T-cell (primary cell): Measurements from ENCODE around the gene EVI5. TPM values are rescaled to one million over a fixed set of nuclear protein-coding genes. Genes with fewer than 3 reads are reported as not detected.
"Not testable (repeated sequence)": the region's sequence is repeated elsewhere in the genome, so short reads cannot be mapped to it uniquely, and the experiment has no call there.

Source experiments
- ATAC-seq, 4 experiments: fragments of 200-7000 bp in 3 of 4; fragments of 150-1000 bp in 1 of 4; cut with Tn5 transposase; replicated peaks in 1 of 4; 1 replicate in 3 of 4; 2 replicates in 1 of 4; pipeline ENCODE4 v1.10.0; 2021; ENCODE audit warnings: moderate library complexity in 3 of 4, mild to moderate bottlenecking in 2 of 4, moderate number of reproducible peaks in 1 of 4
- CTCF ChIA-PET, 2 donors: fragments of 300-600 bp; sonication (Branson Sonifier 250); formaldehyde crosslinking; loops; one replicate each; lab custom pipeline; 2022; ENCODE audit warnings: antibody characterized with exemption in 2 of 2; lab: Charles Lee
- POLR2A ChIA-PET, 2 donors: fragments of 300-600 bp; sonication (Branson Sonifier 250); formaldehyde crosslinking; loops; one replicate each; lab custom pipeline; 2022; ENCODE audit warnings: antibody characterized with exemption in 2 of 2; lab: Charles Lee
- DNase-seq, 35 experiments: peaks; one replicate each; pipeline versions ENCODE4 v3.0.0 to v3.0.0-alpha.2; 2013 to 2023
- H3K27ac ChIP-seq: one replicate; pipeline ENCODE4 v1.5.1; 2013; ENCODE audit warnings: low read length
- H3K27me3 ChIP-seq, 2 experiments: replicated peaks in 1 of 2; 1 replicate in 1 of 2; 2 replicates in 1 of 2; pipeline versions ENCODE4 v1.6.1 to v1.7.0; 2013; ENCODE audit warnings: low read length in 1 of 2, mixed read lengths in 1 of 2; ENCODE audit not compliant: control insufficient read depth in 2 of 2, insufficient read depth in 2 of 2; ENCODE audit errors: extremely low read depth in 1 of 2
- H3K36me3 ChIP-seq, 2 donors: 1 replicate in 1 of 2; 2 replicates in 1 of 2; pipeline versions ENCODE4 v1.6.1 to v1.7.0; 2013; ENCODE audit warnings: low read length in 1 of 2; ENCODE audit not compliant: control insufficient read depth in 2 of 2, insufficient read depth in 1 of 2; ENCODE audit errors: extremely low read depth in 1 of 2
- H3K4me1 ChIP-seq, 2 experiments: 1 replicate in 1 of 2; 2 replicates in 1 of 2; pipeline versions ENCODE4 v1.6.1 to v1.7.0; 2013; ENCODE audit warnings: low read length in 2 of 2, mixed read lengths in 1 of 2; ENCODE audit not compliant: insufficient read depth in 2 of 2, control insufficient read depth in 1 of 2; ENCODE audit errors: extremely low read depth in 1 of 2
- H3K4me3 ChIP-seq, 2 donors: 1 replicate in 1 of 2; 2 replicates in 1 of 2; pipeline versions ENCODE4 v1.5.1 to v1.7.0; 2013; ENCODE audit warnings: mild to moderate bottlenecking in 2 of 2, low read length in 1 of 2, moderate library complexity in 1 of 2; ENCODE audit not compliant: control insufficient read depth in 1 of 2; ENCODE audit errors: extremely low read depth in 1 of 2
- H3K9me3 ChIP-seq: 2 replicates; pipeline ENCODE4 v1.7.0; 2013
- H3K27ac Mint-ChIP-seq, 2 donors: one replicate each; pipeline ENCODE4 v1.8.0; 2020 to 2021; ENCODE audit warnings: mild to moderate bottlenecking in 2 of 2, mixed read lengths in 2 of 2
- H3K27me3 Mint-ChIP-seq, 2 donors: one replicate each; pipeline ENCODE4 v1.8.0; 2021 to 2022; ENCODE audit warnings: mixed read lengths in 2 of 2
- H3K36me3 Mint-ChIP-seq: one replicate; pipeline ENCODE4 v1.8.0; 2021; ENCODE audit warnings: mixed read lengths
- H3K4me1 Mint-ChIP-seq, 3 donors: one replicate each; pipeline ENCODE4 v1.8.0; 2020 to 2022; ENCODE audit warnings: mixed read lengths in 3 of 3, mild to moderate bottlenecking in 1 of 3
- H3K4me3 Mint-ChIP-seq, 3 donors: one replicate each; pipeline ENCODE4 v1.8.0; 2020 to 2022; ENCODE audit warnings: mild to moderate bottlenecking in 3 of 3, mixed read lengths in 3 of 3, moderate library complexity in 3 of 3
- H3K9me3 Mint-ChIP-seq, 3 donors: one replicate each; pipeline ENCODE4 v1.8.0; 2020 to 2022; ENCODE audit warnings: mixed read lengths in 3 of 3
- whole genome bisulfite sequencing: methylation state at CpG from one replicate; pipeline ENCODE4 v1.1.5; 2013; ENCODE audit warnings: missing lambda C conversion rate; ENCODE audit not compliant: insufficient coverage; 5-methylcytosine and 5-hydroxymethylcytosine counted together
- total RNA-seq, 35 experiments: library from RNA in 6 of 35; stranded (reverse) in 6 of 35; fragments of 120-200 nt in 1 of 35; gene quantifications; one replicate each; pipeline versions ENCODE4 v1.2.1 to v1.2.4 and lab custom pipeline; 2013 to 2026

The EVI5 gene
- total RNA-seq, 5 donors from 2014 or later (not counting 1 experiment from before 2014, with no cell fraction given), result 1.5 to 2.4 (median 2.0) TPM

- peaks cover 3% of the 10 kb centered on the region for H3K36me3 Mint-ChIP-seq
- ChIA-PET CTCF (interaction anchor here in 1 of 2 donors (0.7 kb wide), 1 partner anchor 10 kb away, joined by 4 read pairs; no protein-coding TSS in a partner anchor), POLR2A (no interaction called here)
- no peak overlapping the region for H3K4me3 ChIP-seq
- H3K27ac Mint-ChIP-seq, result no peak overlapping the region
- DNase-seq (no peak), ATAC-seq (no peak)
- no peaks in the 10 kb centered on the region for H3K9me3 ChIP-seq
- H3K4me1 Mint-ChIP-seq, result no peaks in the 10 kb centered on the region
- H3K27me3 ChIP-seq, result no peaks in the 10 kb centered on the region
- H3K36me3 ChIP-seq, result no peaks in the 10 kb centered on the region
- no CpG with 5 or more reads among the region's 2 CpGs for WGBS
- H3K4me3 Mint-ChIP-seq, result no peak overlapping the region
- H3K4me1 ChIP-seq, result no peaks in the 10 kb centered on the region
- H3K9me3 Mint-ChIP-seq, result no peaks in the 10 kb centered on the region
- peaks cover 0 to 1% of the 10 kb centered on the region in 2 donors for H3K27me3 Mint-ChIP-seq
- H3K27ac ChIP-seq, result no peak overlapping the region
These were observed 54.4 kb downstream of the EVI5 start for GRCh38 chr1:92730476-92730875.

- Mint-ChIP-seq H3K4me3 (no peak overlapping the region), H3K9me3 (no peaks in the 10 kb centered on the region)
These were observed 56.2 kb downstream of the EVI5 start for GRCh38 chr1:92728697-92729096.

GRCh38 chr1:92723713-92724112 lies 61.2 kb downstream of the EVI5 start:
- H3K36me3 ChIP-seq, DNase-seq, H3K36me3 Mint-ChIP-seq, H3K4me3 ChIP-seq, H3K27me3 ChIP-seq, H3K4me3 Mint-ChIP-seq, H3K9me3 ChIP-seq, ATAC-seq, CTCF ChIA-PET, H3K27ac Mint-ChIP-seq, H3K27ac ChIP-seq, H3K9me3 Mint-ChIP-seq, H3K27me3 Mint-ChIP-seq, H3K4me1 ChIP-seq, POLR2A ChIA-PET, H3K4me1 Mint-ChIP-seq: not testable (repeated sequence)
- WGBS, result 90% methylated on average over 7 of the region's 9 CpGs

More at GRCh38 chr1:92728697-92729096, 56.2 kb downstream of the EVI5 start:
- DNase-seq, result no peak
- no peaks in the 10 kb centered on the region for H3K36me3 Mint-ChIP-seq
- peaks cover 0 to 1% of the 10 kb centered on the region in 2 donors for H3K27me3 Mint-ChIP-seq
- no peak overlapping the region for H3K27ac Mint-ChIP-seq
- Histone ChIP-seq H3K27ac (no peak overlapping the region), H3K4me3 (no peak overlapping the region), H3K4me1 (no peaks in the 10 kb centered on the region), H3K36me3 (no peaks in the 10 kb centered on the region), H3K9me3 (no peaks in the 10 kb centered on the region), H3K27me3 (peaks cover 0 to 3% of the 10 kb centered on the region in 2 experiments)
- 100% methylated on average over 2 of the region's 4 CpGs for WGBS
- ChIA-PET POLR2A (no interaction called here), CTCF (no interaction called here)
- no peaks in the 10 kb centered on the region for H3K4me1 Mint-ChIP-seq
- ATAC-seq, result no peak

GRCh38 chr1:92721886-92722285 lies 63.0 kb downstream of the EVI5 start:
- H3K4me3 ChIP-seq, result no peak overlapping the region

GRCh38 chr1:92721157-92721556 lies 63.8 kb downstream of the EVI5 start:
- CTCF ChIA-PET, H3K27ac ChIP-seq, H3K4me1 Mint-ChIP-seq, H3K36me3 ChIP-seq, DNase-seq, H3K36me3 Mint-ChIP-seq, H3K4me1 ChIP-seq, H3K27me3 ChIP-seq, POLR2A ChIA-PET, ATAC-seq, H3K4me3 ChIP-seq, H3K9me3 Mint-ChIP-seq, H3K9me3 ChIP-seq, H3K27ac Mint-ChIP-seq, H3K4me3 Mint-ChIP-seq: not testable (repeated sequence)
- H3K27me3 Mint-ChIP-seq, result peaks cover 10 to 17% of the 10 kb centered on the region in 2 donors
- WGBS, result no CpG with 5 or more reads among the region's 2 CpGs

More at GRCh38 chr1:92721886-92722285, 63.0 kb downstream of the EVI5 start:
- H3K27ac Mint-ChIP-seq, result no peak overlapping the region
- Histone ChIP-seq H3K36me3 (no peaks in the 10 kb centered on the region), H3K27ac (no peak overlapping the region), H3K4me1 (no peaks in the 10 kb centered on the region), H3K9me3 (no peaks in the 10 kb centered on the region), H3K27me3 (peaks cover 0 to 3% of the 10 kb centered on the region in 2 experiments)
- DNase-seq, result no peak
- no peaks in the 10 kb centered on the region for H3K9me3 Mint-ChIP-seq
- no peaks in the 10 kb centered on the region for H3K4me1 Mint-ChIP-seq
- ATAC-seq, result no peak
- no peaks in the 10 kb centered on the region for H3K36me3 Mint-ChIP-seq
- CTCF ChIA-PET, result no interaction called here
- POLR2A ChIA-PET, result no interaction called here
- peaks cover 7 to 13% of the 10 kb centered on the region in 2 donors for H3K27me3 Mint-ChIP-seq
- no peak overlapping the region for H3K4me3 Mint-ChIP-seq

- DNase-seq, H3K36me3 Mint-ChIP-seq, H3K4me1 ChIP-seq, H3K4me3 Mint-ChIP-seq, CTCF ChIA-PET, POLR2A ChIA-PET, H3K4me3 ChIP-seq, H3K9me3 ChIP-seq, ATAC-seq, H3K27ac ChIP-seq, H3K27ac Mint-ChIP-seq, H3K4me1 Mint-ChIP-seq, H3K36me3 ChIP-seq, H3K27me3 ChIP-seq, H3K9me3 Mint-ChIP-seq: not testable (repeated sequence)
- peaks cover 13 to 15% of the 10 kb centered on the region in 2 donors for H3K27me3 Mint-ChIP-seq
- 95% methylated on average over 10 of the region's 16 CpGs for WGBS
These were observed 69.4 kb downstream of the EVI5 start for GRCh38 chr1:92715476-92715951.

- DNase-seq, result no peak
- no peaks in the 10 kb centered on the region for H3K36me3 Mint-ChIP-seq
- no peak overlapping the region for H3K4me3 ChIP-seq
- H3K27me3 ChIP-seq, result no peaks in the 10 kb centered on the region
- H3K4me3 Mint-ChIP-seq, result no peak overlapping the region
- ChIA-PET CTCF (no interaction called here), POLR2A (interaction anchor here in 1 of 2 donors (0.6 kb wide), 1 partner anchor 647 kb away, joined by 3 read pairs; no protein-coding TSS in a partner anchor)
- no peak overlapping the region for H3K27ac Mint-ChIP-seq
- no peaks in the 10 kb centered on the region for H3K4me1 ChIP-seq
- H3K9me3 ChIP-seq, result no peaks in the 10 kb centered on the region
- WGBS, result no CpG with 5 or more reads among the region's 2 CpGs
- no peaks in the 10 kb centered on the region for H3K36me3 ChIP-seq
- H3K27me3 Mint-ChIP-seq, result peaks cover 13 to 15% of the 10 kb centered on the region in 2 donors
- no peak overlapping the region for H3K27ac ChIP-seq
- H3K9me3 Mint-ChIP-seq, result no peaks in the 10 kb centered on the region
- ATAC-seq, result no peak
- no peaks in the 10 kb centered on the region for H3K4me1 Mint-ChIP-seq
These were observed 71.0 kb downstream of the EVI5 start for GRCh38 chr1:92713939-92714338.
